Measurements from ENCODE around the gene APBA2.
"Not testable (repeated sequence)": the region's sequence is repeated elsewhere in the genome, so short reads cannot be mapped to it uniquely, and the experiment has no call there.

GRCh38 chr15:28890291-28890690 lies 4.5 kb downstream of the APBA2 start:
- TF ChIP-seq POLR2AphosphoS5 (IDR thresholded peaks at IDR 0.05); CTCF (IDR thresholded peaks at IDR 0.05 in 8 of 11, conservative IDR thresholded peaks at IDR 0.05 in 3 of 11): not testable (repeated sequence)
